NCI-H1092 (cell line): ENCODE data around the gene HTT-AS.

Source experiments
- DNase-seq: peaks from one replicate; lab custom pipeline; 2025; lab: John Stamatoyannopoulos, UW

Gene HTT-AS

DNA sequence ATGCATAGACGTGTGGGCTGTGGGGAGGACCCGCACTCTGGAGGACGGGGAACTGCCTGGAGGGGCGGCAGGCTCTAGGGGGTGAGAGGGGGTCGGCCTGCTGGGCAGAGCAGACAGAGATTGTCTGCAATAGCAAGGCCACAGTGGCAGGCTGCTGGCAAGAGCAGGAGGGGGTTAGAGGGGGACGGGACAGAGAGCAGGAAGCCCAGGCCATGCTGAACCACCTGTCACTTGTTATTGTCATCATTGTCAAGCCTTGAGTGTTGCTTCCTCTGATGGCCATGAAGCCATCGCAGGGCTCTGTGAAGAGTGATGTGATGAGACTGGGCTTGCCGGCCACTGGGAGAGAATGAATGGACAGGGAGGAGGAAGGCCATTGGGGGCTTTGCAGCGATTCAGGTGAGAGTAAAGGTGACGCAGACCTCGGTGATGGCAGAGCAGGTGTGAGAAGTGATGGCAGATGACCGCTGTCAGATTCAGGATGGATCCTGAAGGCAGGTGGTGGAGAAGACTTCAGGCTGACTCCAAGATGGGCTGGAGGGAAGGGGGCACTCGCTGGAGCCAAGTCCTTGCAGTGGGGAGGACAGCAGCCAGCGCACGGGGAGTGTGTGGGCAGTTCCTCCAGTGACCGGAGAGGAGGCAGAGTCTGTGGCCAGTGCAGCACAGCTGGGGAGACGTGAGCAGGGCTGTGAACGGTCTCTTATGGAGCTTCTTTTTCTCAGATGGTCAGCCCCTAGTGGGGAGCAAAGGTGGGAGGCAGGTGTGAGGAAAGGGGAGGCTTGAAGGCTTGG is 43.6 kb downstream of the HTT-AS start:
- no peak for DNase-seq

GRCh38 chr4:3029464-3029863 is 44.9 kb downstream of the HTT-AS start:
- no peak for DNase-seq

GRCh38 chr4:3026540-3026939 is 47.8 kb downstream of the HTT-AS start:
- no peak for DNase-seq

GRCh38 chr4:3025881-3026280 is 48.5 kb downstream of the HTT-AS start:
- no peak for DNase-seq

DNA sequence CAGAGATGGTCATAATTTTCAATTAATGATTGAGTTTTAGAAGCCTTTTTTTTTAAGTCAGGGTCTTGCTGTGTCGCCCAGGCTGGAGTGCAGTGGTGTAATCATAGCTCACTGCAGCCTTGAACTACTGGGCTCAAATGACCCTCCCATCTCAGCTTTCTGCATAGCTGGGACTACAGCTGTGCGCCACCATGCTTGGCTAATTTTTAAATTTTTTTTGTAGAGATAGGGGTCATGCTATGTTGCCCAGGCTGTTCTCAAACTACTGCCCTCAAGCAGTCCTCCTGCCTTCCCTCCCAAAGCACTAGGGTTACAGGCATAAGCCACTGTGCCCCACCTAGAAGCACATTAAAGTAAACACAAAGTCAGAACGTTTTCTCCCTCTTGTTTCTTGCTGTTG is 51.7 kb downstream of the HTT-AS start:
- no peak for DNase-seq

DNA sequence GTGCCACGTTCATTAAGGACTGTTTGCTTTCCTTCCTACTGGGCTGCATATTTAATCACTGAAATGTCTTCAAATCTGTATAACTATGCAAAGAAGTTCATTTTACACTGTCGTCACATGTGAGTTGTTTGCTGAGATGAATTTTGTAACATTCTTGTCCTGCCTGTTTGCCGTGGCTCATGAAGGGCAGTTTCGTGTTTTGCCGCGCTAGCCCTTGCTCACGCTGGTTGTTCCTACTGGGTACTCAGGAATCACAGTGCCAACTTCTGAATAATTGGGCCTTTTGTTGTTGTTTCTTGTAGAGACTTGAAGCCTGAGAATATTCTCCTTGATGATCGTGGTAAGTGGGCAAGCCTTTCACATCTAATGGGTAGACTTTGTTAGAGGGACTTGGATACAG is 52.2 kb downstream of the HTT-AS start:
- DNase-seq = no peak

DNA sequence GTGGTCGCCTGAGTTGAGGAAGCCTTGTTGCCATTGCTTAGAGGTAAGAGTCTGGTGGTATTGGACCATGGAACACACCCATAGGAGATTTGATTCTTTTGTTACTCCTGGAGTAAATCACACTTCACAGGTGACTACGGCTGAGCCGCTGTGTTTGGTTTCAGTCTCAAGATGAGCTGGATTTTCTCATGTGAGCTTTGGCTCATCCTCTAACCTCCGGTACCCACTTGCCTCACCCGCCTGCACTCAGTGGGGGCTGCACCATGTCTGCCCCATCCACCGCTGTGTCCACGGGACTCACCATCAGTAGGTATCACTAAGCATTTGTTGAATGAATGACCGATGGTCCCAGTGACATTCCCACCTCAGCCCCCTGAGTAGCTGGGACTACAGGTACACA is 52.7 kb downstream of the HTT-AS start:
- DNase-seq = no peak

GRCh38 chr4:3021127-3021526 is 53.2 kb downstream of the HTT-AS start:
- no peak for DNase-seq

DNA sequence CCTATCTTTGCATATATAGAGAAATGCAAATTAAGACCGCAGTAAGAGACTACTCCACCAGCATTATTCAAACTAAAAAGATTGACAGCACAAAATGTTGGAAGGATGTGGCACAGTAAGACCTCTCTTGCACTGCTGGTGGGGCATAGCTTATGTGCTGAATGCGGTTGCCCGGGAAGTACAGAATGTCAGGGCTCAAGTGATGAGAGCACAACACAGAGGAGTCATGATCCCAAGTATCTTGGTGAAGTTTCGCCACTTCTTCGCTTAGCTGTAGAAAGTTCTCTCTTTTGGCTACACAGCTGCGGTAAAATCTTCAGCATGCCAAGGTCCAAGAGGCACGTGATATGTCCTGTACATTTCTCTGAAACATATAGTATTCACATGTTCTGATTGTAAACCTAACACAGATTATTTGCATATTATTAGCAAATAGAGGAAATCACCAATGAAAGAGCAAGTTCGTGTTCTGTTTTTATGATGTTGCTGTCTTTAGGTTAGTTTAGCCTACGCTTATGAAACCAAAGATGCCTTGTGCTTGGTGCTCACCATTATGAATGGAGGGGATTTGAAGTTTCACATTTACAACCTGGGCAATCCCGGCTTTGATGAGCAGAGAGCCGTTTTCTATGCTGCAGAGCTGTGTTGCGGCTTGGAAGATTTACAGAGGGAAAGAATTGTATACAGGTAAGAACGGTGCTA is 55.0 kb downstream of the HTT-AS start:
- DNase-seq = no peak

GRCh38 chr4:3017504-3017903 is 56.8 kb downstream of the HTT-AS start:
- DNase-seq = no peak

- no peak for DNase-seq
Observed at GRCh38 chr4:3016961-3017360, 57.4 kb downstream of the HTT-AS start.

DNA sequence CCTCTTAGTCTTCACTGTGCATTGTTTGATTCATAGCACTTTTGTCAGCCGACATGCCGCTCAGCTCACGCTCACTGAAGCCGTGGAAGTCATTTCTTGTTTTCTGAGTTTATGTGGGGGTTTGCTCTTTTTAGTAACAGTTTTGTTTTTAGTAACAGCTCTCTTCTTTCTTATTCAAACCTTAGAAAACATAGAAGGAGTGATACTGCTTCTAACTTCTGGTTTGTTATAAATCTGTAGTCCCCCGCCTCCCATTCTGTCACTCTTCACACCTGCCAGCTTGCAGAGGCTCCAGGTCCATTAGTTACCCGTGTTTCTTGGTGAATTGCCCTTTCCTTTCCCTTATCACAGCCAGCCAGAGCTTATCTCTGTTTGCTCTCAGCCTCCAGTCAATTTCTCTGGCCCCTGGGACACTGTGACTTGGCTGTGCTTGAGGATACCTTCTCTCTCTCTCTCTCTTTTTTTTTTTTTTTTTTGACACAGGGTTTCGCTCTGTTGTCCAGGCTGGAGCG is 60.4 kb downstream of the HTT-AS start:
- no peak for DNase-seq
